IPS DF 19.7 (cell line): ENCODE measurements around the gene E2F1.
"Not testable (repeated sequence)": the region's sequence is repeated elsewhere in the genome, so short reads cannot be mapped to it uniquely, and the experiment has no call there.

Experiments
- DNase-seq: peaks from one replicate; pipeline ENCODE4 v3.0.0-alpha.2; 2013; ENCODE audit warnings: low read depth, low spot score

The E2F1 gene

GRCh38 chr20:33710681-33711445 is 24.7 kb upstream of the E2F1 start:
- DNase-seq, result no peak

GRCh38 chr20:33709905-33710541 is 23.8 kb upstream of the E2F1 start:
- no peak for DNase-seq

- no peak for DNase-seq
Measured at GRCh38 chr20:33709398-33709797, 23.2 kb upstream of the E2F1 start.

- no peak for DNase-seq
Measured at GRCh38 chr20:33707668-33708067, 21.5 kb upstream of the E2F1 start.

- no peak for DNase-seq
Measured at GRCh38 chr20:33704197-33704924, 18.2 kb upstream of the E2F1 start.

- no peak for DNase-seq
Measured at GRCh38 chr20:33703498-33704137, 17.4 kb upstream of the E2F1 start.

- no peak for DNase-seq
Measured at GRCh38 chr20:33702861-33703260, 16.7 kb upstream of the E2F1 start.

- DNase-seq, result no peak
Measured at GRCh38 chr20:33701629-33702450, 15.7 kb upstream of the E2F1 start.

- not testable (repeated sequence) for DNase-seq
Measured at GRCh38 chr20:33700696-33701441, 14.7 kb upstream of the E2F1 start.

GRCh38 chr20:33698966-33699365 is 12.8 kb upstream of the E2F1 start:
- DNase-seq, result not testable (repeated sequence)

- DNase-seq, result no peak
Measured at GRCh38 chr20:33697129-33697528, 10.9 kb upstream of the E2F1 start.

- no peak for DNase-seq
Measured at GRCh38 chr20:33696448-33696847, 10.3 kb upstream of the E2F1 start.

- DNase-seq, result no peak
Measured at GRCh38 chr20:33694639-33695012, 8.4 kb upstream of the E2F1 start.

- no peak for DNase-seq
Measured at GRCh38 chr20:33693741-33694638, 7.8 kb upstream of the E2F1 start.

- DNase-seq, result no peak
Measured at GRCh38 chr20:33693289-33693688, 7.1 kb upstream of the E2F1 start.

GRCh38 chr20:33689973-33690372 is 3.8 kb upstream of the E2F1 start:
- DNase-seq, result no peak

GRCh38 chr20:33689493-33689892 is 3.3 kb upstream of the E2F1 start:
- DNase-seq, result no peak

GRCh38 chr20:33688938-33689424 is 2.8 kb upstream of the E2F1 start:
- no peak for DNase-seq
